Measurements from ENCODE around the gene GNAO1.

GRCh38 chr16:56328276-56329022, 137.2 kb downstream of the GNAO1 start:
- no peak for TF ChIP-seq GABPA (IDR thresholded peaks at IDR 0.05; ENCODE audit: low read depth)
- TF ChIP-seq CTCF (IDR thresholded peaks at IDR 0.05; ENCODE audit: insufficient read depth, low read length): no peak
- TF ChIP-seq, protein P1, sequence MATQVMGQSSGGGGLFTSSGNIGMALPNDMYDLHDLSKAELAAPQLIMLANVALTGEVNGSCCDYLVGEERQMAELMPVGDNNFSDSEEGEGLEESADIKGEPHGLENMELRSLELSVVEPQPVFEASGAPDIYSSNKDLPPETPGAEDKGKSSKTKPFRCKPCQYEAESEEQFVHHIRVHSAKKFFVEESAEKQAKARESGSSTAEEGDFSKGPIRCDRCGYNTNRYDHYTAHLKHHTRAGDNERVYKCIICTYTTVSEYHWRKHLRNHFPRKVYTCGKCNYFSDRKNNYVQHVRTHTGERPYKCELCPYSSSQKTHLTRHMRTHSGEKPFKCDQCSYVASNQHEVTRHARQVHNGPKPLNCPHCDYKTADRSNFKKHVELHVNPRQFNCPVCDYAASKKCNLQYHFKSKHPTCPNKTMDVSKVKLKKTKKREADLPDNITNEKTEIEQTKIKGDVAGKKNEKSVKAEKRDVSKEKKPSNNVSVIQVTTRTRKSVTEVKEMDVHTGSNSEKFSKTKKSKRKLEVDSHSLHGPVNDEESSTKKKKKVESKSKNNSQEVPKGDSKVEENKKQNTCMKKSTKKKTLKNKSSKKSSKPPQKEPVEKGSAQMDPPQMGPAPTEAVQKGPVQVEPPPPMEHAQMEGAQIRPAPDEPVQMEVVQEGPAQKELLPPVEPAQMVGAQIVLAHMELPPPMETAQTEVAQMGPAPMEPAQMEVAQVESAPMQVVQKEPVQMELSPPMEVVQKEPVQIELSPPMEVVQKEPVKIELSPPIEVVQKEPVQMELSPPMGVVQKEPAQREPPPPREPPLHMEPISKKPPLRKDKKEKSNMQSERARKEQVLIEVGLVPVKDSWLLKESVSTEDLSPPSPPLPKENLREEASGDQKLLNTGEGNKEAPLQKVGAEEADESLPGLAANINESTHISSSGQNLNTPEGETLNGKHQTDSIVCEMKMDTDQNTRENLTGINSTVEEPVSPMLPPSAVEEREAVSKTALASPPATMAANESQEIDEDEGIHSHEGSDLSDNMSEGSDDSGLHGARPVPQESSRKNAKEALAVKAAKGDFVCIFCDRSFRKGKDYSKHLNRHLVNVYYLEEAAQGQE (IDR thresholded peaks at IDR 0.05; ENCODE audit: insufficient replicate concordance, low read depth): no peak
